HepG2 (cell line): ENCODE measurements around the gene SFXN1. TPM values are rescaled to one million over a fixed set of nuclear protein-coding genes. Genes with fewer than 3 reads are reported as not detected.

Experiments used
- ATAC-seq: fragments of 200-7000 bp; cut with Tn5 transposase; 3 replicates; pipeline ENCODE4 v1.9.1; 2020; ENCODE audit warnings: mild to moderate bottlenecking, moderate library complexity
- BruUV-seq: library from RNA; stranded (reverse); fragments of 400-500 nt; replicated peaks from 2 replicates; lab custom pipeline; 2021; lab: Mats Ljungman, UMichigan
- CTCF ChIA-PET: fragments of 300-600 bp; formaldehyde crosslinking; extraction: SDS; loops from one replicate; lab custom pipeline; 2021; ENCODE audit warnings: low total read pairs, inconsistent platforms, low intra/inter-chr PET ratio; lab: Yijun Ruan, JAX
- POLR2A ChIA-PET: fragments of 350-600 bp; sonication (Branson Sonifier 250); formaldehyde crosslinking; loops from one replicate; lab custom pipeline; 2020; ENCODE audit warnings: antibody characterized with exemption, inconsistent platforms; lab: Yijun Ruan, JAX
- DNase-seq: peaks from one replicate; pipeline ENCODE4 v3.0.0-alpha.2; 2015; ENCODE audit warnings: low spot score
- FAIRE-seq: peaks from 3 replicates; lab custom pipeline; 2011; peaks lifted over from hg19 to GRCh38; lab: Jason Lieb, UNC
- H2AFZ ChIP-seq: one replicate; pipeline ENCODE4 v1.6.1; 2011; ENCODE audit warnings: low read length, inconsistent platforms
- H3K27ac ChIP-seq: fragments of 300-600 bp; 3 replicates; pipeline ENCODE4 v1.8.0; 2011; ENCODE audit warnings: mixed run types, mild to moderate bottlenecking, mixed read lengths, low read length, inconsistent platforms; ENCODE audit not compliant: insufficient read depth; ENCODE audit errors: extremely low read length
- H3K27me3 ChIP-seq, 2 experiments: fragments of 200-600 bp in 1 of 2; 2 replicates in 1 of 2; 3 replicates in 1 of 2; pipeline versions ENCODE4 v1.6.0 to v1.8.0; 2011; ENCODE audit warnings: low read length in 2 of 2, mild to moderate bottlenecking in 2 of 2, moderate library complexity in 2 of 2, inconsistent platforms in 1 of 2; ENCODE audit not compliant: insufficient read depth in 2 of 2, control insufficient read depth in 1 of 2
- H3K36me3 ChIP-seq, 2 experiments: fragments of 200-600 bp in 1 of 2; replicated peaks in 1 of 2; 2 replicates in 1 of 2; 3 replicates in 1 of 2; pipeline versions ENCODE4 v1.5.1 to v1.8.0; 2011; ENCODE audit warnings: low read length in 2 of 2, inconsistent platforms in 1 of 2; ENCODE audit not compliant: insufficient read depth in 2 of 2, control insufficient read depth in 1 of 2
- H3K4me1 ChIP-seq: 2 replicates; pipeline ENCODE4 v1.5.1; 2012; ENCODE audit warnings: low read length, inconsistent platforms; ENCODE audit not compliant: insufficient read depth
- H3K4me2 ChIP-seq: 2 replicates; pipeline ENCODE4 v1.6.0; 2011; ENCODE audit warnings: low read depth, low read length, inconsistent platforms
- H3K4me3 ChIP-seq, 3 experiments: fragments of 200-600 bp in 1 of 3; sonication (generic), shearing (Covaris generic) in 1 of 3; replicated peaks in 1 of 3; 2 replicates each; pipeline ENCODE4 v1.5.1; 2011 to 2016; ENCODE audit warnings: low read length in 3 of 3, inconsistent platforms in 2 of 3, low read depth in 2 of 3, mild to moderate bottlenecking in 2 of 3, control low read depth in 1 of 3, mixed read lengths in 1 of 3; ENCODE audit not compliant: insufficient read depth in 1 of 3
- H3K79me2 ChIP-seq: one replicate; pipeline ENCODE4 v1.6.1; 2011; ENCODE audit warnings: low read length, inconsistent platforms; ENCODE audit not compliant: insufficient read depth
- H3K9ac ChIP-seq: 2 replicates; pipeline ENCODE4 v1.6.0; 2011; ENCODE audit warnings: mild to moderate bottlenecking, low read depth, low read length, inconsistent platforms; ENCODE audit not compliant: insufficient read depth
- H3K9me3 ChIP-seq: 2 replicates; pipeline ENCODE4 v1.5.1; 2012; ENCODE audit warnings: mild to moderate bottlenecking, low read length
- H4K20me1 ChIP-seq: 2 replicates; pipeline ENCODE4 v1.6.0; 2011; ENCODE audit warnings: inconsistent platforms, mild to moderate bottlenecking, low read length, moderate library complexity; ENCODE audit not compliant: insufficient read depth
- HDAC2 ChIP-seq: sonication (generic); formaldehyde crosslinking; IDR thresholded peaks from 2 replicates; pipeline ENCODE4 v1.4.0; 2020; ENCODE audit warnings: missing genetic modification reagents
- MEIS1 ChIP-seq: sonication (generic); formaldehyde crosslinking; IDR thresholded peaks from 2 replicates; pipeline ENCODE4 v1.9.0; 2021; ENCODE audit warnings: mild to moderate bottlenecking, missing genetic modification reagents, moderate library complexity, borderline replicate concordance
- MEIS2 ChIP-seq: sonication (generic); formaldehyde crosslinking; IDR thresholded peaks from 2 replicates; pipeline ENCODE4 v1.9.0; 2021; ENCODE audit warnings: mild to moderate bottlenecking, missing genetic modification reagents
- YEATS2 ChIP-seq: sonication (generic); formaldehyde crosslinking; IDR thresholded peaks from 2 replicates; pipeline ENCODE4 v1.4.0; 2020; ENCODE audit warnings: missing genetic modification reagents, borderline replicate concordance
- ZNF180 ChIP-seq: sonication (generic); formaldehyde crosslinking; IDR thresholded peaks from 2 replicates; pipeline ENCODE4 v1.4.0; 2020; ENCODE audit warnings: low read depth, missing genetic modification reagents, borderline replicate concordance
- ZNF549 ChIP-seq: sonication (generic); formaldehyde crosslinking; IDR thresholded peaks from 2 replicates; pipeline ENCODE4 v1.5.0; 2020; ENCODE audit warnings: missing genetic modification reagents
- ZNF589 ChIP-seq: sonication (generic); formaldehyde crosslinking; conservative IDR thresholded peaks from 2 replicates; pipeline ENCODE4 v1.8.0; 2022; ENCODE audit warnings: mild to moderate bottlenecking, moderate library complexity, missing genetic modification reagents
- ZNF761 ChIP-seq: sonication (generic); formaldehyde crosslinking; conservative IDR thresholded peaks from 2 replicates; pipeline ENCODE4 v1.4.0; 2020; ENCODE audit warnings: mild to moderate bottlenecking, missing genetic modification reagents
- ZSCAN21 ChIP-seq: sonication (generic); formaldehyde crosslinking; IDR thresholded peaks from 2 replicates; pipeline ENCODE4 v1.8.0; 2022; ENCODE audit warnings: mild to moderate bottlenecking, missing genetic modification reagents, moderate library complexity, borderline replicate concordance
- WGBS: methylation state at CpG from one replicate; pipeline ENCODE4 v1.1.6; 2017; ENCODE audit warnings: low lambda C conversion rate; 5-methylcytosine and 5-hydroxymethylcytosine counted together
- in situ Hi-C: cut with HindIII; loops from 2 replicates; pipeline ENCODE4 v1.10.0; 2017; ENCODE audit warnings: low pct_unique_long_range_greater_than_20kb; ENCODE audit not compliant: extremely low pct_ligation_motif_present
- intact Hi-C: fragments of 100-400 bp; cut with micrococcal nuclease; formaldehyde crosslinking; loops from one replicate; pipeline ENCODE4 v1.10.0; 2022; ENCODE audit not compliant: unreplicated experiment
- polyA plus RNA-seq, 8 experiments: library from polyadenylated mRNA; depleted of rRNA in 3 of 8; stranded (reverse) in 7 of 8; unstranded in 1 of 8; fragments of >200 nt; fragmentation: Illumina TruSeq in 4 of 8; extraction: Trizol in 4 of 8; gene quantifications; 2 replicates each; pipeline versions ENCODE4 v1.2.1 to v1.2.3, GENCODE V29; 2011 to 2016; ENCODE audit warnings: low read depth in 4 of 8, missing spikeins in 1 of 8, mixed read lengths in 1 of 8; ENCODE audit not compliant: insufficient read depth in 1 of 8
- total RNA-seq, 5 experiments: library from RNA; depleted of rRNA; stranded (reverse); fragments of >200 nt; fragmentation: Illumina TruSeq; extraction: Trizol; gene quantifications; 2 replicates each; pipeline ENCODE4 v1.2.3, GENCODE V29; 2016; ENCODE audit warnings: low read depth in 1 of 5
- TF ChIP-seq, protein P1 (sequence below): sonication (generic); formaldehyde crosslinking; IDR thresholded peaks from 2 replicates; pipeline ENCODE4 v1.4.0; 2020; ENCODE audit warnings: mild to moderate bottlenecking, missing genetic modification reagents
- TF ChIP-seq, protein P2 (sequence below): sonication (generic); formaldehyde crosslinking; IDR thresholded peaks from 2 replicates; pipeline ENCODE4 v1.5.1; 2020; ENCODE audit warnings: mild to moderate bottlenecking, missing genetic modification reagents, moderate library complexity
- TF ChIP-seq, protein P3 (sequence below): sonication (generic); formaldehyde crosslinking; IDR thresholded peaks from 2 replicates; pipeline ENCODE4 v1.4.0; 2020; ENCODE audit warnings: missing genetic modification reagents

SFXN1 gene
- total and polyA plus RNA-seq, 2 of the 13 experiments (the other 11 are each of a cell fraction or from before 2014, with no cell fraction given): 122 to 135 TPM

DNA sequence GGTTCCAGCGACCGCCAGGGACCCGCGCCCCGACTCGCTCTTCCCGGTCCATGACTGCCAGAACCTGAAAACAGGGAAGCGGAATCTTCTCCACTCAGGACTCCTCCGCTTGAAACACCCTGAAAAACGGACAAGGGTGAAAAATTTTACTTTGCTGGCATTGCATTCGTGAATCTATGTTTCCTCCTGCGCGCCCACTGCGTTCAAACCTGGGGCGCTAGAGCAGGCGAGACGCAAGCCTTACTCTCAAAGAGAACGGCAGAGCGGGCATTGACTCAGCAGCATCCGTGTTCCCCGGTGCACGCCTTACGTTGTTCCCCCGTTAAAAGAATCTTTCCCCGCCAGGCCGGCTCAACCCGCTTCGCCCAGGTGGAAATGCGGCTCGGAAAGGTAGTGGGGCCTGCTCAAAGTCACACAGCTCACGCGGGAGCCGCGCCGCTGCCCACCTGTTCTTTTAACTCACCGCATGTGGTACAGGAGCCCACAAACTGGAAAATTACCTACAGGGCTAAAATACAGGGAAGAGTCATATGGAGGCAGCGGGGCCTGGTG, 33.4 kb upstream of the SFXN1 start:
- no peaks in the 10 kb centered on the region for H3K79me2 ChIP-seq
- WGBS: 89% methylated on average over 37 of the region's 37 CpGs
- no peaks in the 10 kb centered on the region for H4K20me1 ChIP-seq
- CTCF ChIA-PET: no interaction called here
- no peak overlapping the region for H3K4me3 ChIP-seq
- ATAC-seq (no peak), FAIRE-seq (no peak), DNase-seq (no peak)
- BruUV-seq: no TSS peak
- H3K9me3 ChIP-seq: no peaks in the 10 kb centered on the region
- no peaks in the 10 kb centered on the region for H3K36me3 ChIP-seq
- POLR2A ChIA-PET: no interaction called here
- intact Hi-C loops (no loop called here), in situ Hi-C loops (no loop called here)
- no peak overlapping the region for H3K4me2 ChIP-seq
- H2AFZ ChIP-seq: no peak overlapping the region
- H3K27me3 ChIP-seq: peaks cover 0 to 19% of the 10 kb centered on the region in 2 experiments; a peak in 2 of 5 replicates
- no peak overlapping the region for H3K9ac ChIP-seq
- H3K27ac ChIP-seq: no peak overlapping the region
- H3K4me1 ChIP-seq: no peaks in the 10 kb centered on the region
- TF ChIP-seq MEIS1 (no peak), MEIS2 (no peak), YEATS2 (CRISPR knock-in tag) (no peak), ZNF589 (CRISPR knock-in tag) (no peak), ZSCAN21 (CRISPR knock-in tag) (no peak), ZNF549 (CRISPR knock-in tag) (no peak), HDAC2 (CRISPR knock-in tag) (no peak), ZNF180 (no peak), ZNF761 (CRISPR knock-in tag) (no peak)
- TF ChIP-seq, protein P1, sequence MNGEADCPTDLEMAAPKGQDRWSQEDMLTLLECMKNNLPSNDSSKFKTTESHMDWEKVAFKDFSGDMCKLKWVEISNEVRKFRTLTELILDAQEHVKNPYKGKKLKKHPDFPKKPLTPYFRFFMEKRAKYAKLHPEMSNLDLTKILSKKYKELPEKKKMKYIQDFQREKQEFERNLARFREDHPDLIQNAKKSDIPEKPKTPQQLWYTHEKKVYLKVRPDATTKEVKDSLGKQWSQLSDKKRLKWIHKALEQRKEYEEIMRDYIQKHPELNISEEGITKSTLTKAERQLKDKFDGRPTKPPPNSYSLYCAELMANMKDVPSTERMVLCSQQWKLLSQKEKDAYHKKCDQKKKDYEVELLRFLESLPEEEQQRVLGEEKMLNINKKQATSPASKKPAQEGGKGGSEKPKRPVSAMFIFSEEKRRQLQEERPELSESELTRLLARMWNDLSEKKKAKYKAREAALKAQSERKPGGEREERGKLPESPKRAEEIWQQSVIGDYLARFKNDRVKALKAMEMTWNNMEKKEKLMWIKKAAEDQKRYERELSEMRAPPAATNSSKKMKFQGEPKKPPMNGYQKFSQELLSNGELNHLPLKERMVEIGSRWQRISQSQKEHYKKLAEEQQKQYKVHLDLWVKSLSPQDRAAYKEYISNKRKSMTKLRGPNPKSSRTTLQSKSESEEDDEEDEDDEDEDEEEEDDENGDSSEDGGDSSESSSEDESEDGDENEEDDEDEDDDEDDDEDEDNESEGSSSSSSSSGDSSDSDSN (CRISPR knock-in tag): no peak
- TF ChIP-seq, protein P2, sequence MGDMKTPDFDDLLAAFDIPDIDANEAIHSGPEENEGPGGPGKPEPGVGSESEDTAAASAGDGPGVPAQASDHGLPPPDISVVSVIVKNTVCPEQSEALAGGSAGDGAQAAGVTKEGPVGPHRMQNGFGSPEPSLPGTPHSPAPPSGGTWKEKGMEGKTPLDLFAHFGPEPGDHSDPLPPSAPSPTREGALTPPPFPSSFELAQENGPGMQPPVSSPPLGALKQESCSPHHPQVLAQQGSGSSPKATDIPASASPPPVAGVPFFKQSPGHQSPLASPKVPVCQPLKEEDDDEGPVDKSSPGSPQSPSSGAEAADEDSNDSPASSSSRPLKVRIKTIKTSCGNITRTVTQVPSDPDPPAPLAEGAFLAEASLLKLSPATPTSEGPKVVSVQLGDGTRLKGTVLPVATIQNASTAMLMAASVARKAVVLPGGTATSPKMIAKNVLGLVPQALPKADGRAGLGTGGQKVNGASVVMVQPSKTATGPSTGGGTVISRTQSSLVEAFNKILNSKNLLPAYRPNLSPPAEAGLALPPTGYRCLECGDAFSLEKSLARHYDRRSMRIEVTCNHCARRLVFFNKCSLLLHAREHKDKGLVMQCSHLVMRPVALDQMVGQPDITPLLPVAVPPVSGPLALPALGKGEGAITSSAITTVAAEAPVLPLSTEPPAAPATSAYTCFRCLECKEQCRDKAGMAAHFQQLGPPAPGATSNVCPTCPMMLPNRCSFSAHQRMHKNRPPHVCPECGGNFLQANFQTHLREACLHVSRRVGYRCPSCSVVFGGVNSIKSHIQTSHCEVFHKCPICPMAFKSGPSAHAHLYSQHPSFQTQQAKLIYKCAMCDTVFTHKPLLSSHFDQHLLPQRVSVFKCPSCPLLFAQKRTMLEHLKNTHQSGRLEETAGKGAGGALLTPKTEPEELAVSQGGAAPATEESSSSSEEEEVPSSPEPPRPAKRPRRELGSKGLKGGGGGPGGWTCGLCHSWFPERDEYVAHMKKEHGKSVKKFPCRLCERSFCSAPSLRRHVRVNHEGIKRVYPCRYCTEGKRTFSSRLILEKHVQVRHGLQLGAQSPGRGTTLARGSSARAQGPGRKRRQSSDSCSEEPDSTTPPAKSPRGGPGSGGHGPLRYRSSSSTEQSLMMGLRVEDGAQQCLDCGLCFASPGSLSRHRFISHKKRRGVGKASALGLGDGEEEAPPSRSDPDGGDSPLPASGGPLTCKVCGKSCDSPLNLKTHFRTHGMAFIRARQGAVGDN (CRISPR knock-in tag): no peak
- TF ChIP-seq, protein P3, sequence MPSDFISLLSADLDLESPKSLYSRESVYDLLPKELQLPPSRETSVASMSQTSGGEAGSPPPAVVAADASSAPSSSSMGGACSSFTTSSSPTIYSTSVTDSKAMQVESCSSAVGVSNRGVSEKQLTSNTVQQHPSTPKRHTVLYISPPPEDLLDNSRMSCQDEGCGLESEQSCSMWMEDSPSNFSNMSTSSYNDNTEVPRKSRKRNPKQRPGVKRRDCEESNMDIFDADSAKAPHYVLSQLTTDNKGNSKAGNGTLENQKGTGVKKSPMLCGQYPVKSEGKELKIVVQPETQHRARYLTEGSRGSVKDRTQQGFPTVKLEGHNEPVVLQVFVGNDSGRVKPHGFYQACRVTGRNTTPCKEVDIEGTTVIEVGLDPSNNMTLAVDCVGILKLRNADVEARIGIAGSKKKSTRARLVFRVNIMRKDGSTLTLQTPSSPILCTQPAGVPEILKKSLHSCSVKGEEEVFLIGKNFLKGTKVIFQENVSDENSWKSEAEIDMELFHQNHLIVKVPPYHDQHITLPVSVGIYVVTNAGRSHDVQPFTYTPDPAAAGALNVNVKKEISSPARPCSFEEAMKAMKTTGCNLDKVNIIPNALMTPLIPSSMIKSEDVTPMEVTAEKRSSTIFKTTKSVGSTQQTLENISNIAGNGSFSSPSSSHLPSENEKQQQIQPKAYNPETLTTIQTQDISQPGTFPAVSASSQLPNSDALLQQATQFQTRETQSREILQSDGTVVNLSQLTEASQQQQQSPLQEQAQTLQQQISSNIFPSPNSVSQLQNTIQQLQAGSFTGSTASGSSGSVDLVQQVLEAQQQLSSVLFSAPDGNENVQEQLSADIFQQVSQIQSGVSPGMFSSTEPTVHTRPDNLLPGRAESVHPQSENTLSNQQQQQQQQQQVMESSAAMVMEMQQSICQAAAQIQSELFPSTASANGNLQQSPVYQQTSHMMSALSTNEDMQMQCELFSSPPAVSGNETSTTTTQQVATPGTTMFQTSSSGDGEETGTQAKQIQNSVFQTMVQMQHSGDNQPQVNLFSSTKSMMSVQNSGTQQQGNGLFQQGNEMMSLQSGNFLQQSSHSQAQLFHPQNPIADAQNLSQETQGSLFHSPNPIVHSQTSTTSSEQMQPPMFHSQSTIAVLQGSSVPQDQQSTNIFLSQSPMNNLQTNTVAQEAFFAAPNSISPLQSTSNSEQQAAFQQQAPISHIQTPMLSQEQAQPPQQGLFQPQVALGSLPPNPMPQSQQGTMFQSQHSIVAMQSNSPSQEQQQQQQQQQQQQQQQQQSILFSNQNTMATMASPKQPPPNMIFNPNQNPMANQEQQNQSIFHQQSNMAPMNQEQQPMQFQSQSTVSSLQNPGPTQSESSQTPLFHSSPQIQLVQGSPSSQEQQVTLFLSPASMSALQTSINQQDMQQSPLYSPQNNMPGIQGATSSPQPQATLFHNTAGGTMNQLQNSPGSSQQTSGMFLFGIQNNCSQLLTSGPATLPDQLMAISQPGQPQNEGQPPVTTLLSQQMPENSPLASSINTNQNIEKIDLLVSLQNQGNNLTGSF: no peak
